Stimulated activated CD8-positive, alpha-beta memory T cell treated with anti-CD3 and anti-CD28 coated beads, Interleukin-7, amount 100 ng/mL, for 48 hours (primary cell): ENCODE data around the gene ANGEL1.

Experiments used
- DNase-seq, 2 donors: peaks; one replicate each; pipeline ENCODE4 v3.0.0-alpha.2; 2020; ENCODE audit warnings: low read depth in 1 of 2; ENCODE audit errors: extremely low read depth in 1 of 2

ANGEL1 gene, protein sequence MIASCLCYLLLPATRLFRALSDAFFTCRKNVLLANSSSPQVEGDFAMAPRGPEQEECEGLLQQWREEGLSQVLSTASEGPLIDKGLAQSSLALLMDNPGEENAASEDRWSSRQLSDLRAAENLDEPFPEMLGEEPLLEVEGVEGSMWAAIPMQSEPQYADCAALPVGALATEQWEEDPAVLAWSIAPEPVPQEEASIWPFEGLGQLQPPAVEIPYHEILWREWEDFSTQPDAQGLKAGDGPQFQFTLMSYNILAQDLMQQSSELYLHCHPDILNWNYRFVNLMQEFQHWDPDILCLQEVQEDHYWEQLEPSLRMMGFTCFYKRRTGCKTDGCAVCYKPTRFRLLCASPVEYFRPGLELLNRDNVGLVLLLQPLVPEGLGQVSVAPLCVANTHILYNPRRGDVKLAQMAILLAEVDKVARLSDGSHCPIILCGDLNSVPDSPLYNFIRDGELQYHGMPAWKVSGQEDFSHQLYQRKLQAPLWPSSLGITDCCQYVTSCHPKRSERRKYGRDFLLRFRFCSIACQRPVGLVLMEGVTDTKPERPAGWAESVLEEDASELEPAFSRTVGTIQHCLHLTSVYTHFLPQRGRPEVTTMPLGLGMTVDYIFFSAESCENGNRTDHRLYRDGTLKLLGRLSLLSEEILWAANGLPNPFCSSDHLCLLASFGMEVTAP

DNA sequence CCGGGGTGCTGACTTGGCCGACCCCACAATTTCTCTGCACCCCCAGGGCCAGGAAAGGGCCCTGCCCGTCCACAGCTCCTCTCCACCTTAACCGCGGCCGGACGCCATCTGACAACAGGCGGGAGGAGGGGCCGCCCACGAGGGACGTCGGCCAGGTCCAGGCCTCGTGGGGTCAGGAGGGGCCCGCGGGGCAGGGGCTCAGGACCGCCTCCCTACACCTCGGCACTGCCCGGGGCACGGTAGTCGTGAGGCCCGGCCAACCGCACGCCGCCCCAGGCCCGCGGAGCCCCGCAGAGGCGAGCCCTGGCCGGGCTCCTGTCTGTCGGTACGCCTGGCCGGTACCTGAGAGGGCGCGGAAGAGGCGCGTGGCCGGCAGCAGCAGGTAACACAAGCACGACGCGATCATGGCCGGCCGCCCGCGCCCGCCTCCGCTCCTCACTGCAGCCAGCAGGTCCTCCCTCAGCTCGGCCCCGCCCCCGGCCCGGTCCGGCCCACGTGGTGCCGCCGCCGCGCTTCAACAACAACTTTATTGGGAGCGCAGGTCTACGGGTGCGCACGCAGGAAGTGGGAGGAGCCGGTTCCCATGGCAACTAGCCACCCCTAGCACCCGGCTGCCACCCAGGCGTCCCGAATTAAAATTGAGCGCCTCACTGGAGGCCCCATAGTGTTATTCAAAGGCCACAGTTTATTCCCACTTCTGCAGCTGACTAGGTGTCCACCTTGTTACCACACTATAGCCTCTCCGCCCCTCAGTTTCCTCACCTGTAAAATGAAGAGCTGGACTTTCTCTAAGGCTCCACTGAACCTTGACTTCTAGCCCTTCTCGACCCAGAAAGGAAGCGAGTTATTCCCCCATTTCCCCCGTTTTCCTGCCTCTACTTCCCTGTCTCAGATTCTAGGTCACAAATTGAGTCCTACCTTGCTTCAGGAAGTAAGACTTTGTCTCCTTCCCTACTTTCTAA lies at the start of gene ANGEL1:
Gene ANGEL1 (minus strand): TSS at position 461 of the 962 bp plus-strand sequence. CDS start 55 bp downstream, at position 406.
- DNase-seq, result peak; percentile 89 to 90

DNA sequence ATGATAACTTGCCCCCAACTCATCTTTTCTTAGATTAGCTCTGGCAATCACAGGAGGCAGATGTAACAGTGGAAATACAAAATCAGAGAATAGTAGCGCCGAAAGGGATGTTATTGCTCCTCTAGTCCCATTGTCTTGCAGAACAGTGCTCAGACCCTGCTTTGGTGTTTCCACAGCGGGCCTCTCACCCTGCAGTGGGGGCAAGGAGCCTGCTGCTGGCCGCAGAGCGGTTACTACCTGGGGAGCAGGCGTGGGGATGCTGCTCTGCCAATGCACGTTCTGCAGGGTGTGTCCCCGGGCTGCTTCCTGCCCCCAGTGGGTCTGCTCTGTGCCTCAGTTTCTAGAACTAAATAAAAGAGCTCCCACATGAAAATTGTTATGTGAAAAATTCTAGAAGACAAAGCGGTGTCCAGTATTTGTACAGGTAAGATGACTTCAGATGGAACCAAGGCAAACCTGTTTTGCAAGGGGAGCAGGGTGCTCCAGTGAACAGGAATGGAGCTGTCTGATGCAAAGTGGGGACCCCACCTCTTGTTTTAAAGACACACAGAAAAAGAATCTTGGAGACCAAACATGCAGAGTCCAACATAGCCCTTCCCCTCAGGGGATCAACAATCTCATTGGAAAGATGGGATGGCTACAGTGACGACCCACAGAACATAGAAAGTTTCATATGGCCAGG lies 49.0 kb upstream of the ANGEL1 start:
- no peak for DNase-seq

DNA sequence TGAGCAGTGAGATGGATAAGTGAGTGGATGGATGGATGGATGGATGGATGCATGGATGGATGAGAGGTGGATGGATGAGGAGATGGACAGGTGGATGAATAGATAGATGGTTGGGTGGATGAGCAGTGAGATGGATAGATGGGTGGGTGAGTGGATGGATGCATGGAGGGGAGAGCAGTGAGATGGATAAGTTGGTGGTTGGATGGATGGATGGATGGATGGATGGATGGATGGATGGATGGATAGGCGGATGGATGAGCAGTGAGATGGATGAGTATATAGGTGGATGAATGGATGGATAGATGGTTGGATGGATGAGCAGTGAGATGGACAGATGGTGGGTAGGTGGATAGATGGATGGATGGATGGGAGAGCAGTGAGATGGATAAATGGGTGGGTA lies 44.1 kb upstream of the ANGEL1 start:
- DNase-seq, result no peak

DNA sequence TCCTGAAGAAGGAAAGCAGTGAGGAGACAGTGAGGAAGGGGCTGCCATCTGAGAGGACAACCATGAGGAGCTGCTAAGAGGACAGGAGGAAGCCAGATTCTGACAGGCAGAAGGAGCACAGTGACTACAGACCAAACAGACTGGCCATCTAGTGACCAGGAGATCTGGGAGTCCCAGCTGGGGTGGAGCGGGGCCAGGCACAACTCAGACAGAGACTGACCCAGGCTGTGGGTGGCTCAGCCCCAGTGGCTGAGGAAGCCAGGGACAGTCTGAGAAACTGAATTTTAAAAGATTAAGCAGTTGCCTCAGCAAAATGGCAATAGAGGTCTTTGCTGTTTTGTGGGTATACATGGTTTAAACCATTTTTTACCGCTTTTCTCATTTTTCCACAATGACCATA lies 42.4 kb upstream of the ANGEL1 start:
- DNase-seq, result no peak

DNA sequence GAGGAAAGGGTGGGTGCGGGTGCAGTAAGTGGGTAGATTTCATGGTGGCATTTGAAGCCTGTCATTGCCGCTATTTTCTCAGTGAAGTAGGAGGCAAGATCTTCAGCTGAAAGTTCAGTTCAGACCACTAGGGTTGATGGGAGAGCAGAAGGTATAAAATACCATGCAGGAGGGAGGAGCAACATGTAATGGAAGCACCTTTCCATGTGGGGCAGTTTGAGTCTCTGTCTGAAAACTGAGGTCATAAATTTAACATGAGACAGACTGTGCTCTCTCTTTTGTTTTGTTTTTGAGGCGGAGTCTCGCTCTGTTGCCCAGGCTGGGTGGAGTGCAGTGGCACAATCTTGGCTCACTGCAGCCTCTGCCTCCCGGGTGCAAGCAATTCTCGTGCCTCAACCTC lies 36.2 kb upstream of the ANGEL1 start:
- DNase-seq, result no peak

DNA sequence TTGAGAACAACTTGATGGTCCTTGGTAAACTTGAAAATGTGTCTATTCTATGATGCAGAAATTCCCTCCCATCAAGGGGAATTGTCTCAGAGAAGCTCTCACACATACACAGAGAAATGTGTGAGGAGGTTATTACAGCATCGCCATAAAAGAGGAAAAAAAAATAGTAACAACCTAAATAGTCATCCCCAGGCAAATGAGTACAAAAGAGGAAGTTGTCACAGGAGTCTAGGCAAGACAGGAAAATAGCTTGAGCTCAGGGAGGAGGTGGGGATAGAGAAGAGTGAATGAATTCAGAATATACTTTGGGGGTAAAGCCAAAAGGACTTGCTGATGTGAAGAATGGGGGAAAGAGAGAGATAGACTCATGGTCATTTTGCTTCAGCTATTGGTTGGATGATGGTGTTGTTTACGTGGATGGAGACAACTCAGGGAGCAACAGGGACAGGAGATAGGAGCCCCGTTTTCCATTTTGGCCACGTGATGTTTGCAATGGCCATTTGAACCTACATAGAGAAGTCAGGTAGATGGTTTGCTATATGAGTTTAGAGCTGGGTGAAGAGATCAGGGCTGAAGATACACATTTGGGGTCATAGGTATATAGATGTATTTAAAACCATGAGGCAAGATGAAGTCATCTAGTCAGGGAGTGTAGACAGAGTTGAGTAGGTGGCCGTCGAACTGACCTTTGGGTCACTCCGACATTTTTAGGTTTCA lies 33.8 kb upstream of the ANGEL1 start:
- DNase-seq, result no peak

DNA sequence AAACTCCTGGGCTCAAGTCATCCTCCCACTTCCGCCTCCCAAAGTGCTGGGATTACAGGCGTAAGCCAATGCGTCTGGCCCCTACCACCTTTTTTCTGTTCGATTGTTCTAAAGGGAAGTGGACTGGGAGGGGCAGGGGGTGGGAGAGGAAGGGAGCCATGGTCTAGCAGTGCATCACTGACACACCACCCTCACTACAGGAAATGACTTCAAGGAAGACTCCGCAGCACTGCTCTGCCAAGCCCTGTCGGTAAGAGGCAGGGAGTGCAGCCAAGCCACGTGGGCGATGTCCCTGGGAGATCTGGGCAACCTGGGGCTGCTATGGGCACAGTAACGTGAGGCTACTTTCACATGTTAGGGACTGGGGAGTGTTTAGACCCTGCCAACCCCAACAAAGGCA lies 31.5 kb upstream of the ANGEL1 start:
- DNase-seq, result peak; percentile 16 to 47

DNA sequence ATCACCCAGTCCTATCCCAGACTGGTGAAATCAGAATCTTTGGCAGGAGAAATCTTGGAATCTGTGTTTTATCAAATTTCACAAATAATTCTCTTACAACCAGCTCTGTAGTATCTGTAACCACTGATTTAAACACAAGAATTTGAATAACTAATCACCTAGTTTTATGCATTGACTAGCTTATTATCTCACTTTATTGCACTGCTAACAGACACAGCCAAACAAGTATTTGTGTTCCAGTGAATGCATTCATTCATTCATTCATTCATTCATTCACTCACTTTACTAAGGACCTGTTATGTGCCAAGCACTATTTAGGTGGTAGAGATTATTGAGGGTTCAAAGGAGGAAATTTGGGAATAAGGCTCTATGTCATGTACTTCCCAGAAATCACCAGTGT lies 29.7 kb upstream of the ANGEL1 start:
- no peak for DNase-seq

DNA sequence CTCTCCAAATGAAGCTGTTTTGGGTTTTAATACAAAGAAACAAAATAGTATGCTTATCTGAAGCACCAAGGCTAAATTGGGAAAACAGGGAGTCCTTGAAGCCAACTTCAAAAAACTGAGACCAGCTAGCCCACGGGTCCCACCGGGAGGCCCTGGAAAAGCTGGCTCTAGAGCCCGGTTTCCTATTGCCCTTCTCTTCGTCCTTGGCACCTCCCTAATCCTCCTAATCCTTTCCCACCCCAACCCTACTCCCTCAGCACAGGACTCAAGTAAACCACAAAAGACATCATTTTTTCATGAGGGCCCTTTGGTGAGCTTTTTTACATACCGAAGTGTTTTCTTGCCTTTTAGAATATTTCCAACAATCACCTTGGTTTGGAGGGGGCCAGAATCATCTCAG lies 24.8 kb upstream of the ANGEL1 start:
- DNase-seq, result no peak

DNA sequence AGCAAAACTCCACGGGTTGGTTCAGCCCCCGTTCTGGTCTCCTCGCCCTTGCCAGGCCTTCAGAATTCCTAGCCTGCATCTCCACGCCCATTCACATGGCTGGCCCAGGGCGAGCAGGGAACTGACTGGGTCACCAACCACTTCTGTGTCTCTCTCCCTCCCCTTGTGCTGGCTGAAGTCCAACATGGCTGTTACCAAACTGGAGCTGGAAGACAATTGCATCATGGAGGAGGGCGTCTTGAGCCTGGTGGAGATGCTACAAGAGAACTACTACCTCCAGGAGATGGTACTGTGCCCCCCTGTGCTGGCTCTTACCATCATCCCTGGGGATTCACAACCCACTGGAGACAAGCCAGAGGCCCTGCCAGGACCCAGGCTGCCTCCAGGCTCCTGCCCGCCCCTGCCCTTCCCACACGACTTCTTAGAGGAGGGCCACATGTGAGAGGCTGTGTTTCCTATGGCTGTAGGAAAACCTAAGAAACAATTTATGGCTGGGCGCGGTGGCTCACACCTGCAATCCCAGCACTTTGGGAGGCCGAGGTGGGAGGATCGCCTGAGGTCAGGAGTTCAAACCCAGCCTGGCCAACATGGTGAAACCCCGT lies 23.4 kb upstream of the ANGEL1 start:
- no peak for DNase-seq

DNA sequence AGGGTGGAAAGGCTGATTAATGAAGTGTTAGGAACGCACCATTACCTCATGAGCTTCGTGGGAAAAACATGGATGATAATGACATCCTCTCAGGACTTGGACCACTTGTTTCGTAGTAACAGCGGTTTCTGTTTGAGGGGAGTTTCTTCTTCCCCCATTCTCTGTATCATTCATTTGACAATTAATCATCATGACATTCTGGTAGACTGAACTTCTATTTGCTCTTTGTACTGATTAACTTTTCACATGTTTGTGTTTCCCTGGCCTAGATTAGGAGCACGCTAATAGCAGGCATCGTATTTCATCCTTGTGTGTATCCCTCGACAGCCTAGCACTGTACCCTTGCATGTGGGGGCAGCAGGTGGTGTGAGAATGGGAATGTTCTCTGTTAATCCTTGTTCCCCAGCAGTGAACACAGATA lies 21.6 kb upstream of the ANGEL1 start:
- DNase-seq, result no peak

DNA sequence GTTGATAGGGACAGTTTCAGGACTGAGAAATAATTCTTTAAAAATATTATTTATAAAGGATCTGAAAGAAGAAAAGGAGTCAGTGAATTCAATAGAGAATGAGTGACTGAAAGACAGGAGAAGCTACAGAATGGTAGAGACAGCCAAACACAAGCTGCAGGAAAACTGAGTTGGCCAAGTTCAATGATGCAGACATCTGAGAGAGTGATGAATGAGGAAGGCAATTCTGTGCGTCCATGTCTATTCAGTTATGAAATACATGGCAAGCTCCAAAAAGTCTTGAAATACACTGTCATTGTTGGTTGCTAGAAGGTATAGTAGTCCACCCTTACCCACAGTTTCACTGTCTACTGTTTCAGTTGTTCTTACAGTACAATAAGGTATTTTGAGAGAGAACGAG lies 20.3 kb upstream of the ANGEL1 start:
- DNase-seq, result no peak

DNA sequence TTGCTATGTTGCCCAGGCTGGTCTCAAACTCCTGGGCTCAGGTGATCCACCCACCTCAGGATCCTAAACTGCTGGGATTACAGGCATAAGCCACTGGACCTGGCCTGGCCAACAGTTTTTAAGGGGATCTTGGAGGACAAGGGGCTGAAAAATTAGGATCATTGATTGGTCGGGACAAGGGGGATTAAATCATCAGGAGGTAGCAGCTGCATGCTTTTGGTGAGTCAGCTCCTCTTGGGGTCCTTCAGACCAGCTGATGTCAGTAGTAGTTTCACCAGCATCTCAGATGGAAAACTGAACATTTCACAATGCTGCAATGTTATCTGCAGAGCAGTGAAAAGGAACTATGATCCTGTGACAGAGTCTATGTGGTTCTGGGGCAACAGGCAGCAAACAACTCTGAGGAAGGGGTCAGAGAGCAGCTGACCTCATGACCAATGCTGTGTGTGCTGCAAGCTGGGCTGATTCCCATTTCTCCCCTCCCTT lies 19.9 kb upstream of the ANGEL1 start:
- DNase-seq, result no peak

DNA sequence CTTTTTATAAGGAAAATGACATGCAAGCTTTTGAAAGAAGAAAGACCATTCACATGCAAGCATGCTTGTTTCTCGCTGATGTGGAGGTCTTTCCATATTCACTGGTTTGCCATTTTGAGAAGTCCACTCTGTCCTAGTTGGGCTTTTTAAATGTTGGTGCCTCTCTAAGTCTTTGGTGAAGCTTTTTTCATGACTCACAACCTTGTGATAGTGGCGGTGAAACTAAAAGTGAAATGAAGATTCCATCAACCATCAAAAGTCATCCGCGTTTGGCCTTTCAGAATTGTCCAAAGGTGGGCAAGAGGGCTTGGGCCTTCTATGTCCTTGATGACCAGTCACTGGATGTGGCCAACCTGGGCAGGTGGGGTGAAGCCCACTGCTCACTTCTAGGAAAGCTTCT lies 17.9 kb upstream of the ANGEL1 start:
- DNase-seq, result no peak

DNA sequence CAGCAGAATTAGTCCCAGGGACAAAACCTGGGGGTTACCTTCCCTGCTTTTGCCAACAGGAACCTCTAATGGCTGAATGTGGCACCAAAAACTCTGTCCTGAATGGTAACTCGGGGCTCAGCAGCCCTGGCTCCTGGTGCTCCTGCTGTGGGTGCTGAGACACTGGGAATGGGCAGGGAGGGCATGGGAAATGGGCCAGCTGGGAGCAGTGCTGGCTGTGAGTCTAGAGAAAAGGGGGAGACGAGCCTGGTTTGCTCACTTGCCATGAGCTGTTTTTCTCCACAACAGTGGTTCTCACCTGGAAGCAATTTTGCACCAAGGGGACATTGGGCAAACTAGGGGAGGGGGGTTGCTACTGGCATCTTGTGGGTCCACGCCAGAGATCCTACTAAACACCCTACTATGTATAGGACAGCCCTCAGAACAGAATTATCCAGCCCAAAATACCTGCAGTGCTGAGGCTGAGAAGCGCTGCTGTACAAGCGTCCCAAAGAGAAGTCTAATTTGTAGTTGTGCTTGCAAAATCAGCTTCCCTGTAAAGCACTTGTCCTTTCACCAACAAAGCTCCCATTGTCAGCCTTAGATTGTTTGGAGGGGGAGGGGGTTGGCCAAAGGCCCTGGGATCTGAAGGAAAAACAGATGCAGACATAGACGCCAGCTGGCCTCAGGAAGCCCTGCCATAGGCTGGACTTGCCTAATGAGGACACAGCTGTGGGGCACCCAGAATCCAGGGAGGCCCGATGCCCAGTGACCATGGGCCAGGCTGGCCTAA lies 17.2 kb upstream of the ANGEL1 start:
- DNase-seq, result no peak

DNA sequence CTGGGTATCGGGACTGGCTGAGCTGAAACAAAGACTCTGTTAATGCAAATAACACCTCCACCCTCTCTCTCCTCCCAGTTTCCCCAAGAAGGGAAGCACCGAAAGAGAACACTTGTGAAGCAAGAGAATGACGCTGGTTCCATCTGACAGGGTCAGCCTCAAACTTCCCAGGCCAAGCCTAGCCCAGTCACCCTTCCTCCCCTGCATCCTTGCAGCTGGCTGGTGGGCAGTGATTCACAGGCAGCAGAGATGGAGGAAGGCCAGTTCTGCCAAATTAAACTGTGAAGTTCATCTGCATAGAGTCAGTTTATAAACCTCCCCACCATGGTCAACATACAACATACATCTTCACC lies 16.3 kb upstream of the ANGEL1 start:
- DNase-seq, result no peak

DNA sequence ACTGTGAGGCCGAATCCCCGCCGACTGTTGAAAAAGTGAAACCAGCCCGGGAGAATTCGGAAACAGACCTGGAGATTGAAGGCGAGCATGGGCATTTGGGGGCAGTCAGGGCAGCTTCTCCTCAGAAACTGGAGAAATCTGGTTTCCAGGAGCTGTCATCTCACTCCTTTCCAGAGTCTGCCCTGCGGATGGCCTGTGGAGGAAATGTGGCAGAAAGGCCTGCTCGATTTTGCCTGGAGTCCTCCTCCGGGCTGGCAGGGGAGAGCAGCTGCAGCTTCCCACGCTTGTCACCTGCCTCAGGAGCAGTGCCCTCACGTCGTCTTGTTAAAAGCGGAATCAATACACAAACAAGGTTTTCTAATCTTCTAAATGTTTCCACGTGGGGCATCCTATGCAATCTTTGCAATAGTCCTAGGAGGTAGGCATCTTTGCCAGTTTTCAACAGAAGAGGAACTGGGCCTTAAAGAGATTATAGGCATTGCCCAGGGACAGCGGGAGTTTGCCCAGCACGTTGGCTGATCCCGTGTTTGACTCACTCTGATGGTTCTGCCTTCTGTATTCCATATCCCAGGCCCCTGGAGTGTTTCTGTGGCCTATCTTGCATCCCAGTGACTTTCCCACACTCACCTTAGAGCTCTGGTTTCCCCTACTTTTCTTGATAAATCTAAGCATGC lies 15.8 kb upstream of the ANGEL1 start:
- no peak for DNase-seq

DNA sequence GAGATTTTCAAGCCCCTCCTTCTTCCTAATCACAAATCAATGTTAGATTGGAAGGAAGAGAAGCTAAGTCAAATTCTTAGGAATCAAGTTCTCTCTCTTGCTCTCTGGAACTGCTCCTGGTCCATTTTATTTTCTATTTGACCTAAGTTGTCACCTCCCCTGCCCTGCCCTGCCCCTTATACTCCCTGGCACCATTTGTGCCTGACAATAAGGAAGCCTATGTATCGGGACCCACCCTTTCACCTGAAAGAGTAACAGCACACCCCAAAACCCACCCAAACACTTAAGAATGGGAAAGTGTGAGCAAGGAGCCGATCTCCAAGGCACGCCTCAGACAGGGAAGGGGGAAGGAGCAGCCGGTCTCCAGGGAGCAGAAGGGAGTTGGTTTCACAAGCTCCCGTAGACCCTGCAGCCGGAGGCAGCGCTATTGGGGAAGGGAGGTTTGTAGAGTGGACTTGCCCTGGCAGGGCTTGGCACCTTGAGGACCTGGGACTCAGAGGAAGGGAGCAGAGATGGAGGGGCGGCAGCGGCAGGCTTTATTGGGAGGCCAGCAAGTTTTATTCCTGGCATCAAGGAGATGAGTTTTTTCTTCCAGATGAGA lies 15.1 kb upstream of the ANGEL1 start:
- DNase-seq, result no peak
